ENCODE measurements around the gene AHR. TPM values are rescaled to one million over a fixed set of nuclear protein-coding genes. Genes with fewer than 3 reads are reported as not detected.
A peak's percentile ranks its signal among the peaks of the same experiment; 100 is the strongest.

The AHR gene
- polyA plus RNA-seq: 10 to 100 TPM in 2 of 3 donors, 1 to 10 TPM in 1; 3.5 to 25.1 (median 15.9) TPM

DNA sequence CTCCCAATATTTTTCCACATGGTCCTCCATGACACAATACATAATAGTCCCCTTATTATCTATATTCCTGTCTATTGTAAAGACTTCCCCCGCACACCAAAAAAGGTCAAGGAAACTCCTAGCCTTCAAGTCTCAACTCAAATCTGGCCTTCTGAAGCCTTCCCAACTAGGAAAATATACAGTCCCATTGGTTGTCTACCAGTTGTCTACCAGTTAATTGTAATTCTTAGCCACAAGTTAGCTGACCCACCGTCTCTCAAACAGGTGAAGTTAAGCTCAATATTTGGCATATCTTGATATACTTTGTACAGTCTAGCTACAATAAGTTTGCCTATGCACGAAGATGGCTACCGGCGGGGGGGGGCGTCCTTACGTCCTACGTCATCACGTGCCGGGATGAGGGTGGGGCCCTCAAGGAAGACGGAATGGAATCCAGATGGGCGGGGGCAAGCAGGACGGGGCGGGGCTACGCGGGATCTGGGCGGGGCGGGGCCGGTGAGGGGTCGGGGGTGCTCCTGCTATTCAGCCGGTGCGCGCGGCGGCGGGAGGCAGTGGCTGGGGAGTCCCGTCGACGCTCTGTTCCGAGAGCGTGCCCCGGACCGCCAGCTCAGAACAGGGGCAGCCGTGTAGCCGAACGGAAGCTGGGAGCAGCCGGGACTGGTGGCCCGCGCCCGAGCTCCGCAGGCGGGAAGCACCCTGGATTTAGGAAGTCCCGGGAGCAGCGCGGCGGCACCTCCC is at the start of gene AHR:
AHR (plus strand) TSS at position 551 of the 738 bp plus-strand sequence. CDS start 613 bp downstream, outside the sequence.
- whole genome bisulfite sequencing, 3 donors: 3 to 5% (median 4%) methylated on average over 35 to 46 of the region's 46 CpGs
- H3K27ac ChIP-seq (ENCODE audit: low read depth, low read length): peak within 1 kb of the TSS; percentile 98

DNA sequence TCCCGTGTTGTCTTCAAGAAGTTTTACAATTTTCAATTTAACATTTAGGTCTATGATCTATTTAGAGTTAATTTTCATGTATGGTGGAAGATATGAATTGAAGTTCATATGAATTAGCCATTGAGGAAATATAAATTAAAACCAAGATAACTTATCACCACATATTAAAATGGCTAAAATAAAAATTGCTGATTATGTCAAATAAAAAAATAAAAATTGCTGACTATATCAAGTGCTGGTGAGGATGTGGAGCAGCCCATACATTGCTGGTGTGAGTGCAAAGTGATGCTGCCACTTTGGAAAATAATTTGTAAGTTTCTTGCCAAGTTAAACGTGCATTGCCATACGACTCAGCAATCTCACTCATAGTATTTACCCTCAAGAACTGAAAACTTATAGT is 44.6 kb upstream of the AHR start:
- 91 to 96% (median 94%) methylated on average over 3 of the region's 3 CpGs for WGBS, 3 donors
- no peak overlapping the region for H3K27ac ChIP-seq (ENCODE audit: low read depth, low read length)

DNA sequence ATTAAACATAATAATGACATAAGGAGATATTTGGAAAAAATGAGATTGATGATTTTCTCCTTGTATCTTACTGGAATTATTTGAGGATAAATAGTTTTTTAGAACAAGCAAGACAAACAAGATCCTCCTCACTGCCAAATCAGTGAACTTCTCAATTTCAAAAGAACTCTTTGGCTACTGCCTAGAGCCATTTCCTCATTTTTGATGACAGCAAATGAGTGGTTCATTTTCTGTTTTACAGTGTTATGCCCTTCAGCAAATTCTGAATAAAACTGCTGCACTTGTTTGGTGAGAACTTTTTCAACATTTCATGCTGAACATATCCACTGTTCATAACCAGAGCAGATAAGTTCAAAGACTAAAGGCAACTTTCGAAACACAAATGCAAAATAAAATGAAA is 42.5 kb upstream of the AHR start:
- H3K27ac ChIP-seq (ENCODE audit: low read depth, low read length): no peak overlapping the region
- 92 to 97% (median 96%) methylated on average over 1 of the region's 1 CpG for WGBS, 3 donors

DNA sequence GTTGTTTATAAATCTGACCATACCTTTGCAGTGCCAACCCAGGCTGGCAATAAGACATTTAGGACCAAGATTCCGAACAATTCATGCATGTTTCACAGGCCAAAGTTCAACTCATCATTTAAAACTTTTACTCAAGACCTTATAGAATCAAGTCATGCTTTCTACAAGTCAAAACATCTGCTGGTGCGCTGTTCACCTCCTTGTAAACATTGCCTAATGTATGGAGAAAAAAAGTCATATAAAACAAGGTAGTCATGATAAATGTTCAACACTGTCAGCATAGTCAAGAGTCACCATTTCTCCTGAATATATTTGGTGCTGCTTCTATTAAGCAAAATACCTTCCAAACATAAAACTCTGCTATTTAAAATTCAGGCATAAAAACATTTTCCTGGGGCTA is 42.1 kb upstream of the AHR start:
- WGBS, 3 donors: 74 to 92% (median 91%) methylated on average over 2 of the region's 2 CpGs
- no peak overlapping the region for H3K27ac ChIP-seq (ENCODE audit: low read depth, low read length)

DNA sequence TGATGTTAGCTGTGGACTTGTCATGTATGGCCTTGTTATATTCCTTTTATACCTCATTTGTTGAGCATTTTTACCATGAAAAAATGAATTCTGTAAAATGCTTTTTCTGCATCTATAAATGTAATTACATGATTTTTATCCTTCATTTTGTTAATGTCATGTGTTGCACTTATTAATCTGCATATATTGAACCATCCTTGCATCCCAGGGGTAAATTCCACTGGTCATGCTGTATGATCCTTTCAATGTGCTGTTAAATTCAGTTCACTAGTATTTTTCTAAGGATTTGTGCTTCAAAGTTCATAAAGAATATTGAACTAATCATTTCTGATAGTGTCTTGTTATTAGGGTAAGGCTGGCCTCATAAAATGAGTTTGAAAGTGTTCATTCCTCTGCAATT is 31.9 kb upstream of the AHR start:
- no peak overlapping the region for H3K27ac ChIP-seq (ENCODE audit: low read depth, low read length)

DNA sequence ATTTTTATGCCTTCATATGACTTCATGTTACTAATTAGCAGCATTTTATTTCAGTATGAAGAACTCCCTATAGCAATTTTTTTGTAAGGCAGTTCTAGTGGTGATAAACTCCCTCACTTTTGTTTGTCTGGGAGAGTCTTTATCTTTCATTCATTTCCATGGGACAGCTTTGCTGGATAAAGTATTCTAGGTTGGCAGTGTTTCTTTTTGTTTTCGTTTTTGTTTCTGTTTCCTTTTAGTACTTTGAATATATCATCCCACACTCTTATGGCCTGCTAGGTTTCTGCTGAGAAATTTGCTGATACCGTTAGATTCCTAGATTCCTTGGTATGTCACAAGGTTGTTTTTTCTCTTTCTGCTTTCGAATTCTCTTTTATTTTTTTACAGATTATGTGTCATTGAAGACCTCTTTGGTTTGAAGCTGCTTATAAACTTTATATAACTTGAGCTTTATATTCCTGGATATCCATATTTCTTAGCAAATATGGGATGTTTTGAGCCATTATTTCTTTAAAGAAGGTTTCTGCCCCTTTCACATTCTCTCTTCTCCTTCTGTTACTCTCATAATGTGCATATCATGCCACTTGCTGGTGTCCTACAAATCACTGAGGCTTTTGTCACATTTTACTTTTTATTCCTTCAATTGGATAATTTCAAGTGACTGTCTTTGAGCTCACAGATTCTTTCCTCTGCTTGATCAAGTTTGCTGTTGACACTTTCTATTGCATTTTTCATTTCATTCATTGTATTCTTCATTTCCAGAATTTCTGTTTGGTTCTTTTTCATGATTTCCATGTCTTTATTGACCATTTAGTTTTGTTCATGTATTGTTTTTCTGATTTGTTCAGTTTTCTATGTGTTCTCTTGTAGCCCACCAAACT is 28.9 kb upstream of the AHR start:
- 74 to 95% (median 88%) methylated on average over 3 of the region's 3 CpGs for WGBS, 3 donors
- no peak overlapping the region for H3K27ac ChIP-seq (ENCODE audit: low read depth, low read length)

DNA sequence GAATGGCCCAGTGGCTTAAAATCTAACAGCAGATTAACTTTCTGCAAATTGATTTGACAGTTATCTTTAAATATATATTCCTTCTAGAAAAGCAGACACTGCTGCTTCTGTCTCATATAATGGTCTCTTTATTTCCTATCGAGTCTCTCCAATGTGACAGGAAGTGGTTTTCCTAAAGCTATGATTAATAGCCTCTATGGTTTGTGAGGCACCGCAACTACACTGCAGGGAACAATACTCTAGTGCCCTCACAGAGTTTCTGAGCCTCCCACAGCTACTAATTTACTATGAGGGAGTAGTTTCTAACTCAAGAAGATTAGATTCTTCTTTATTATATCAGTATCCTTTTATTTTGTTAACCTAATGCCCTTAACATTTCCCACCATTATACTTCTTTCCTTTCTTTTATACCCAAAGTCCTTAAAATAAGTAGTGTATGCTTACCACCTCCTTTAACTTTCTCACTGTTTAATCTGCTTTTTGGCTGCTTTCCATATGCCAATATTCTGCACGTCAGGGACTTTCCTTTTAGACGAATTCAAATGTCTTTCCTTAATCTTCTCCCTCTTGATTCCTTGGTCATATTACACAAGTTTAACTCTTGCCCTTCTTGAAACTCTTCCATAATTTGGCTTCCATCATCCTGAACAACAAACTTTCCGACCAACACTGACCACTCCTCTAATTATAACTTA is 23.8 kb upstream of the AHR start:
- no peak overlapping the region for H3K27ac ChIP-seq (ENCODE audit: low read depth, low read length)
- 31 to 33% (median 32%) methylated on average over 5 of the region's 5 CpGs for WGBS, 3 donors

DNA sequence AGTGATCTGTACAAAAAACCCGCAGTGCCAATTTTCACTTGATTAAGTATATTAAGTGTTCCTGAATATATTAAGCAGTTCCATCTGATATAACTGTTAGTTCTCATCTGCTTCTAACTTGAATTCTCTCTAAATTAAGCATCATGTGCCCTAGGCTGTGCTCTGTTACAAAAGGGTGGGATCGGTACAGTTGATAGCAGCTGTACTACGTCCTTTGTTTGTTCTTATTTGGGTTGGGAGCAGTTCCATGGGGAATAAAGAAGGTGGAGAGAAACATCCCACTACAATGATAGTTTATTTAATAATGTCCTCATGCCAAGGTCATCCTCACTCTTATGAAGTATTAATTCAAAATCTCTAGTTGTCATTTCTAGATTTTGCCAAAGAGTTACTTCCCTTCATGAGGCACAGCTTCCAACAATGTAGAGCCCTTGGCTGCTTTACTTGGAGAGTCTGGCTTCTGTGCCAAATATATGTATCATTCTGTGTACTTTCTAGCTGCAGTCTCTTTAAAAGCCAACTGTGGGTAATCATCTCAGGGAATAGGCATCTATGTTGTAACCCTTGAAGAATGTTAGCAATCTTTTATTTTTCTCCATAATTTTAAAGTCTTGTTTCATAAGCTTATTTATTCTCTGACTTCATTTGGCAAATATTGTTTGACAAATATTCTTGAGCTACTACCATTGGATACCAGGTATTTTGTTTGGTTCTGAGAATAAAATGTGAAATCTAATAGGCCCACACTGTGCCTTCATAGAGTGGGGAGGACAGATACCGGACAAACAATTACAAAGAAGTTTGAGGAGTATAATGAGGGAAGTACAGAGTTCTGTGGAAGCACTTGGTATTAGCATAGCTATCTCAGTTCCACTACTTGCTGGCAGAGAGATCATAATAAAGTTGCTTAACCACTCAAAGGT is 22.4 kb upstream of the AHR start:
- WGBS, 3 donors: 58 to 63% (median 61%) methylated on average over 4 of the region's 4 CpGs
- no peak overlapping the region for H3K27ac ChIP-seq (ENCODE audit: low read depth, low read length)

DNA sequence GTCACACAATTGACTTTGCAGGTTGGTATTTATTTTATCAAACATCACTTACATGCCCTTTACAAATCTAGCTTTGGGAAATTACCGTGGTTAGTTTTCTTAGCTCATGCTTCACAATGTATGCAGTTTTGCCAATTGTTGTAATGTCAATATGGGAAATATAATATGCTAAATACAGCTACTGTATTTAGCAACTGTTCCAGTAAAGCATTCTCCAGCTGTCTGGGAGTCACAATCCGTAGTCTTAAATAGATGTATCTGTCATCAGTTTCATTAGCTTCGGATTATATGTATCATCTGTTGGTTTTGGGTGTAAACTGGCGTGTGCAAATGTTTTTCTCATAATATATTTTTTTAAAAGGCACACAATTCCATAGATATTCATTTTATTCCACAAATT is 19.4 kb upstream of the AHR start:
- no peak overlapping the region for H3K27ac ChIP-seq (ENCODE audit: low read depth, low read length)
- 85 to 94% (median 86%) methylated on average over 4 of the region's 4 CpGs for WGBS, 3 donors

DNA sequence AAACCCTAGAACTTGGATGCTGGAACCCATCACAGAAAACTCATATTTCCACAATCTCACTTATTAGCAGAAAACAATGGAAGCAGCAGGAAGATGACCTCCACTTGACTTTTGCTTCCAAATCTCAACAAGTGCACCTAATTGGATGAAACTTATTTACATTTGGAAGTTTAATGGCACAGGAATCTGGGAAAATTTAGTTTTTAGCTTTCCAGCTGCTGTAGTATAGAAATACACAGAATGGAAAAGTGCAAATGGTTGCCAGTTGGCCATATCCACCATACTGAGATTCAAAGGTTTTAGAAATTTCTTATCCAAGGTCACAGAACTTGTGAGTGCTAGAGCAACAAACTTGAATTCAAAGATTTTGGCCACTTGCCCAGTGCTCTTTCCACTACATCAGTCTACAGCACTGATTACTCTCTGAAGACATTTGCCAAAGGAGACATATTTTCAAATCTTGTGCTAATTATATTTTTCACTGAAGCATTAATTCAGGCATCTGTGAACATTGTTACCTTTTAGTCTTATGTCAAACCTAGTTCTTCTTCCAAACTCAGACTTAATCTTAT is 9.3 kb upstream of the AHR start:
- no peak overlapping the region for H3K27ac ChIP-seq (ENCODE audit: low read depth, low read length)

DNA sequence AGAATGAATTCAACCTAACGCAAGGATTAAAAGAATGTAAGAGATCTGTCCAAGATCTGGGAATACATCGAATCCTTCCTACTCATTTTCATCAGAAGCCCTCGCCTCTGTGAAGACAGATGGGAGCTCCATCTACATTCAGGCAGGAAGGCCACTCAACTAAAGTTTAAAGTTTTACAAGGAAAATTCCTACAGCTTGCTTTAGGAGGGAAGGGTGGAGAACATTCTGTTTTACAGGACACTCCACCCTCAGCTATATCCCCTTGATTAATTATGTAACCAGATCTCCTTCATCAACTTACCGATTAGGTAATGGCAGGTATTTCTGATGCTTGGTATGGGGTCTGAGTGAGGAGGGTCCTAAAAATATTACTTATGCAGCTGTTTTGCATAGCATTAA is 5.6 kb upstream of the AHR start:
- 76 to 89% (median 79%) methylated on average over 4 of the region's 4 CpGs for WGBS, 3 donors
- no peak overlapping the region for H3K27ac ChIP-seq (ENCODE audit: low read depth, low read length)

DNA sequence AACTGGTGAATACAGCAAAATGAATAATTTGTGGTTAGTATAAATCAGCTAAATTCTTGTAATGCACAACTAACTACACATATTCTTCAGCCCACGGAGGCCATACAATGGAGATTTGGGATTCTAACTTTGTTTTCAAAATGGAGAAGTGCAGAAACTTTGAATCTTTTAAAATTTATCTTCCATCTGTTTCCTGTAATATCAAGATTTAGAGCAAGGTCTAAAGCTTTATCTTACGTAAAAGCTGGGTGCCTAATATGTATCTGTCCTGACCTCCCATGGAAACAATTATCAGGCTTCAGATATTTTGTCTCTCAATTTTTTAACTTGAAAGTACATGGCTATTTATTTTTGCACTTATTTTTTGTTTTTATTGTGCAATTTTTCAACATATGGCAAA is 5.0 kb upstream of the AHR start:
- 54 to 86% (median 67%) methylated on average over 2 of the region's 2 CpGs for WGBS, 3 donors
- H3K27ac ChIP-seq (ENCODE audit: low read depth, low read length): no peak overlapping the region

DNA sequence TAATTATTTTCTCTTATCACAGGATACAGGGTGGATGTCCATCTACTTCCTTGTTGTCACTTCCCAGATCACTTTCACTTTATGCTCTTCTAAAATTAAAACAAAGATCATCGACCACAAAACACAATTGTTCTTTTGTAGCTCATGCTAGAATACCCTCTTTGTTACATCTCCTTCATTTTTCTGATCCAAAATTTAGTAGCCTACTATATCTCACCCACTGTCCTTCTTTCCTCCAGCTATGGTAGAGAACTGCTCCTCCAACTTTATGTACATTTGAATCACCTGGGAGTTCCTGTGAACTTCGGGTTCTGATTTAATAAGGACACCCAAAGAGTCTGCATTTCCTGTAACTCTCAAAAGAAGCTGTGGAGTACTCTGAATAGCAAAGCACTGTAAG is 1.2 kb upstream of the AHR start:
- no peak overlapping the region for H3K27ac ChIP-seq (ENCODE audit: low read depth, low read length)
- WGBS, 3 donors: 17 to 70% (median 29%) methylated on average over 2 of the region's 2 CpGs

DNA sequence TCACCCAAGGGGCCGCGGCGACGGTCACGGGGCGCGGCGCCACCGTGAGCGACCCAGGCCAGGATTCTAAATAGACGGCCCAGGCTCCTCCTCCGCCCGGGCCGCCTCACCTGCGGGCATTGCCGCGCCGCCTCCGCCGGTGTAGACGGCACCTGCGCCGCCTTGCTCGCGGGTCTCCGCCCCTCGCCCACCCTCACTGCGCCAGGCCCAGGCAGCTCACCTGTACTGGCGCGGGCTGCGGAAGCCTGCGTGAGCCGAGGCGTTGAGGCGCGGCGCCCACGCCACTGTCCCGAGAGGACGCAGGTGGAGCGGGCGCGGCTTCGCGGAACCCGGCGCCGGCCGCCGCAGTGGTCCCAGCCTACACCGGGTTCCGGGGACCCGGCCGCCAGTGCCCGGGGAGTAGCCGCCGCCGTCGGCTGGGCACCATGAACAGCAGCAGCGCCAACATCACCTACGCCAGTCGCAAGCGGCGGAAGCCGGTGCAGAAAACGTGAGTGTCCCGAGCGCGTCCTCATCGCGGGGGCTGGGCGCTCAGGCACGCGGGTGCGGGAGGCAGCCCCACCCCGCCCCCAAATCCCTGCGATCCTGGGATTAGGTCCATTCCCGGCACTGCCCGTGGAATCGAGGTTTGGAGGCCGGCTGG is 509 bp downstream of the AHR start:
- peak overlapping the region; percentile 98 for H3K27ac ChIP-seq (ENCODE audit: low read depth, low read length)
- 0 to 1% (median 0%) methylated on average over 69 to 81 of the region's 81 CpGs for WGBS, 3 donors

DNA sequence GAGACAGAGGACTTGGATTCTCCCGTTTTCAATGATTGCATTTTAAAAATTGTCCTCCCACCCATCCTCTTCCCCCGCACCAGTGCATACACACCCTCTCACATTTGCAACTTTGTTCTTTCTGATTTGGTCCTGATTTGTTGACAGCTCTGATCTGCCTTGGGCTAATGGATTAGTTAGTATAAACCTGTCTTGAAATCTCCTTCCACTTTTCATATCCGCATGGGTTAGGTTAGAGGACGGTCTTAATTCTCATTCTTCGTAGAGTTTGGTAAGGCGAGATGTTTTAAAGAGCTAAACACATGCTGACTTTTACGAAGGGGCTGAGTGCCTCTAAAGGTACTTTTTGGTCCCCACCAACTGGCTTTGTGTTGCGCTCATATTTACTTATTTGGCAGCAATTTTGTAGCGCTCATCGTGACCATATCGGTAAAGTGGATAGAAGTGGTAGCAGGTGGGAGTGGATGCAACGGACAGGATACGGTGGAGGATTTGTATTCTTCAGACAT is 1.1 kb downstream of the AHR start:
- H3K27ac ChIP-seq (ENCODE audit: low read depth, low read length): no peak overlapping the region
- WGBS, 3 donors: 0 to 2% (median 1%) methylated on average over 13 of the region's 13 CpGs

DNA sequence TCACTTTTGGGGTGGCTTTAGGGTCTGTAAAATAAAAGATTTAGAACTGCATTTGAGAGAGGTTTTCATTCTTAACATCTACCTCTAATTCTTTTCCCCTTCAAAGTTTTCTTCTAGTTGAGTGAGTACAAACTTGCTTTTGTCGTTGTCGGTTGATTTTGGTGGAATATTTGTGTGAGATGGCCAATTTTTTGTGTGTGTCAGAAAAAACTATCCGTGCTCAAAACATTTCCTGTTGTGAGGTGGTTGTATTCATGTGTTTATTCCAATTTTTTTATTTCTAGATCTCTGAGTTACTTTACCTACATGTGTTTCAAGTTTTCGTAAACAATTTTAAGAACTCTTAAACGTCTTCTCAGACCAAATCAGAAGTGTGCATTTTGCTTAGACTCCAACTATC is 1.6 kb downstream of the AHR start:
- 2 to 21% (median 5%) methylated on average over 5 of the region's 5 CpGs for WGBS, 3 donors
- no peak overlapping the region for H3K27ac ChIP-seq (ENCODE audit: low read depth, low read length)

DNA sequence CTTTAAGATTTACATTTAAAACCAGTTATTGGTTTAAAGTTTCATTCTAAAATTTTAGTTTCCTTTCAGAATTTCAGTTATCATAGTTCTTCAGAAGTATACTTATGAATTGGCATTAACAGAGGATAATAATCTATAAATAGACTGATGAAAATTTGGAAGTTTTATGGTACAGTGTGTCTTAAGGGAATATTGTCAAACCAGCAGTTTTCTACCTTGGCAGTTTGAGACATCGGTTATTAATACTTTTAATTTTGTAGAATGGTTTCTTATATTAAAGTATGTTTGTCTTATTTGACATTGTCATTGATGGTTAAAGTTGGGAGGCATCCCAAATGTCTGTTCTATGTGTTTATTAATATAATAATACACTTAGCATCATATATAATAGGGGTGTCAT is 2.0 kb downstream of the AHR start:
- WGBS, 3 donors: 18 to 75% (median 20%) methylated on average over 1 of the region's 1 CpG
- no peak overlapping the region for H3K27ac ChIP-seq (ENCODE audit: low read depth, low read length)
